COLO668 (cell line): ENCODE results near the gene FRG1.
"Not testable (repeated sequence)": the region's sequence is repeated elsewhere in the genome, so short reads cannot be mapped to it uniquely, and the experiment has no call there.

Source experiments
- DNase-seq: peaks from one replicate; lab custom pipeline; 2025; ENCODE audit not compliant: unreplicated experiment; lab: John Stamatoyannopoulos, UW

FRG1 gene

GRCh38 chr4:189984661-189985060, 44.0 kb downstream of the FRG1 start:
- DNase-seq = not testable (repeated sequence)

DNA sequence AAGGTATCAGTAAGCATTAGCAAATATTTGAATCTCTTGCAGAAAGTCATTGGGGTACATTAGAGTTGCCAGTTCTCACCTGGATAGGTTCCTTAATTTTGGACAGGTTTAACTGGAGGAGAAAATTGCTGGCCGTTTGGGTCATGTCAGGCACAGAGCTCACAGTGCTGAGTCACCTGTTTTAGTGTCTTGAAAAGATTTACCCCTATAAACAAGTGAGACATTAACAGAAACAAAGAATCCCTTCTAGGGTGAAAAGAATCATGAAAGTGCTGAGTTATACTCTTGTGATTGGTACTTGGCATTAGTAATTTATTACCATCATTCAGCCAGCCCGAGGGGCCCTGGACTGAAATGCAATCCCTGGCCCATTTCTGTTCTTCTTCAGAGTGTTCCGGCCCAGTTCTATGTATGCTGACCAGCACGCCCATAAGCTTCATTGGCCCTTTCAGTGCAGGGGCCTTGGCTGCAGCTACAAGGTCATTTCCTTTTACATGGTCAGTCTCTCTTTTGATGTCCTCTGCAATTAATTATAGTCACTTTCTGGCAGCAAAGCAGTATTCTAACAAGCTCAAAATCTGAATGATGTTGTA, 45.1 kb downstream of the FRG1 start:
- DNase-seq = not testable (repeated sequence)

DNA sequence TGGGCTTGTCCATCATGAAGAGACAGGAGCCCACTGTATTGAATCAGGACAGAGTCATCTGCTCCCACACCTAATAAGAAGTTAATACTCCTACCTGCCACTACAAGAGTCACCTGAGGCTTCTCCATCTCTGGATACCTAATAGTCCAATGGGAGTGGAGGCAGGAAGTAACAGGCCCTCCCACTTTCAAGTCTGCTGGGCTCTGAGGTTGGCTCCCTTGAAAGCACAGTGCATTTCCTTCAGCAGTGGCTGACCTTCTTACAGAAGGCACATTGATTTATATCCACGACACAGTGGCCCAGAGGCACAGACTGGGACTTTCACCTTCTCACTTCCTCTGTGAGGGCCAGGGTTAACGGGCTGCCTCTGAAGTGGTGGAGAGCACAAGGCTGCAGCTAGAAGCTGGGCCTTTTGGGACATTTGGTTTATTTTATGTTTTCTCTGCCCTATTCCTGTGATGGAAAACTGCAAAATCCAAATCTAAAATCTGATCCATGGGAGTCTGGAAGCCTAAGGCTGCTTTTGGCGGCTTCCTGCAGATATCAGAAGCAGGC, 48.3 kb downstream of the FRG1 start:
- DNase-seq = no peak

DNA sequence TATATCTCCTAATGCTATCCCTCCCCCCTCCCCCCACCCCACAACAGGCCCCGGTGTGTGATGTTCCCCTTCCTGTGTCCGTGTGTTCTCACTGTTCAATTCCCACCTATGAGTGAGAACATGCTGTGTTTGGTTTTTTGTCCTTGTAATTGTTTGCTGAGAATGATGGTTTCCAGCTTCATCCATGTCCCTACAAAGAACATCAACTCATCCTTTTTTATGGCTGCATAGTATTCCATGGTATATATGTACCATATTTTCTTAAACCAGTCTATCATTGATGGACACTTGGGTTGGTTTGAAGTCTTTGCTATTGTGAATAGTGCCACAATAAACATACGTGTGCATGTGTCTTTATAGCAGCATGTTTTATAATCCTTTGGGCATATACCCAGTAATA, 49.3 kb downstream of the FRG1 start:
- not testable (repeated sequence) for DNase-seq
